DOHH2 (cell line): Measurements from ENCODE around the gene PEAK3.

ENCODE experiments used
- EZH2phosphoT487 ChIP-seq: fragments of 200-600 bp; sonication (generic); IDR thresholded peaks from 2 replicates; pipeline ENCODE4 v1.6.1; 2017; ENCODE audit warnings: borderline replicate concordance, mild to moderate bottlenecking, antibody characterized with exemption, low read length, moderate library complexity, mixed read lengths
- TF ChIP-seq, protein P1 (sequence below): fragments of 200-600 bp; sonication (generic); IDR thresholded peaks from one replicate; pipeline ENCODE4 v1.5.1; 2014; ENCODE audit warnings: antibody characterized with exemption, mild to moderate bottlenecking, low read depth, low read length; ENCODE audit not compliant: poor library complexity, severe bottlenecking

DNA sequence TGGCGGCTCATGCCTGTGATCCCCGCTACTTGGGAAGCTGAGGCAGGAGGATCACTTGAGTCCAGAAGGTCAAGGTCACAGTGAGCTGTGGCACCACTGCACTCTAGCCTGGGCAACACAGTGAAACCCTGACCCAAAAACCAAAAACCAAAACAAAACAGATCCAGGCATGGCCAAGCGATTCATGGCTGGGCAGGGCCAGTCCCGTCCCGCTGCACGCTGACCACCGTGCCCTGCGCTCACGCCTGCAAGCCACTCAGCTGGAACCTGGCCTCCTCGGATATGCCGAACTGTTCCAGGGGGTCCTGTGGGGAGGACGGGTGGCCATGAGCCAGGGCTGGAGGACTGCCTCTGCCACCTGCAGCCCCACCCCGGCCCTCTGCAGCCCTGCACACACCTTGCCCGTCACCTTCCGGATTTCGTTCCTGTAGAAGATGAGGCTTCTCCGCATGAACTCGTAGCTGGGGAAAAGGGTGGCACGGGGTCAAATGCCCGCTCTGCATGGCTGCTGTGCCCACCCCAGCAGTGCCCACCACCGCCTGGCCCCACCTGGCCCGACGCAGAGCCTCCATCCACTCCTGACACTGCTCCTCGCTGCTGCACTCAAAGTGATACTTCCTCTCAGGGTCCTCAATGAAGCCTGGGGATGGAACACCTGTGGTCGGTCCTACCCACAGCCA is 48.2 kb downstream of the PEAK3 start:
- TF ChIP-seq, protein P1, sequence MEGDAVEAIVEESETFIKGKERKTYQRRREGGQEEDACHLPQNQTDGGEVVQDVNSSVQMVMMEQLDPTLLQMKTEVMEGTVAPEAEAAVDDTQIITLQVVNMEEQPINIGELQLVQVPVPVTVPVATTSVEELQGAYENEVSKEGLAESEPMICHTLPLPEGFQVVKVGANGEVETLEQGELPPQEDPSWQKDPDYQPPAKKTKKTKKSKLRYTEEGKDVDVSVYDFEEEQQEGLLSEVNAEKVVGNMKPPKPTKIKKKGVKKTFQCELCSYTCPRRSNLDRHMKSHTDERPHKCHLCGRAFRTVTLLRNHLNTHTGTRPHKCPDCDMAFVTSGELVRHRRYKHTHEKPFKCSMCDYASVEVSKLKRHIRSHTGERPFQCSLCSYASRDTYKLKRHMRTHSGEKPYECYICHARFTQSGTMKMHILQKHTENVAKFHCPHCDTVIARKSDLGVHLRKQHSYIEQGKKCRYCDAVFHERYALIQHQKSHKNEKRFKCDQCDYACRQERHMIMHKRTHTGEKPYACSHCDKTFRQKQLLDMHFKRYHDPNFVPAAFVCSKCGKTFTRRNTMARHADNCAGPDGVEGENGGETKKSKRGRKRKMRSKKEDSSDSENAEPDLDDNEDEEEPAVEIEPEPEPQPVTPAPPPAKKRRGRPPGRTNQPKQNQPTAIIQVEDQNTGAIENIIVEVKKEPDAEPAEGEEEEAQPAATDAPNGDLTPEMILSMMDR, result no peak
- no peak for TF ChIP-seq EZH2phosphoT487
